IMR-90 (cell line): ENCODE measurements around the gene PKN3. TPM values are rescaled to one million over a fixed set of nuclear protein-coding genes. Genes with fewer than 3 reads are reported as not detected.

ENCODE experiments used
- ATAC-seq: fragments of 200-7000 bp; cut with Tn5 transposase; 2 replicates; pipeline ENCODE4 v1.9.1; 2020; ENCODE audit warnings: low read depth, mild to moderate bottlenecking, moderate library complexity
- BruUV-seq: library from RNA; stranded (reverse); fragments of 400-500 nt; replicated peaks from 2 replicates; lab custom pipeline; 2021; lab: Mats Ljungman, UMichigan
- CTCF ChIA-PET: fragments of 300-600 bp; formaldehyde crosslinking; extraction: SDS; loops from one replicate; lab custom pipeline; 2021; ENCODE audit warnings: antibody characterized with exemption; lab: Yijun Ruan, JAX
- POLR2A ChIA-PET: fragments of 300-600 bp; sonication (Branson Sonifier 250); formaldehyde crosslinking; loops from one replicate; lab custom pipeline; 2022; ENCODE audit warnings: antibody characterized with exemption; ENCODE audit not compliant: unreplicated experiment; lab: Charles Lee
- DNase-seq: peaks from one replicate; pipeline ENCODE4 v3.0.0; 2013
- H2AFZ ChIP-seq: replicated peaks from 2 replicates; pipeline ENCODE3; 2013; ENCODE audit warnings: low read length, mild to moderate bottlenecking; ENCODE audit not compliant: poor library complexity
- H2AK5ac ChIP-seq: 2 replicates; pipeline ENCODE4 v1.6.1; 2013; ENCODE audit warnings: low read depth, low read length, inconsistent platforms
- H2AK9ac ChIP-seq: replicated peaks from 2 replicates; pipeline ENCODE3; 2013; ENCODE audit warnings: mild to moderate bottlenecking, low read depth, low read length, moderate library complexity; ENCODE audit not compliant: poor library complexity
- H2BK120ac ChIP-seq: 2 replicates; pipeline ENCODE4 v1.6.1; 2013; ENCODE audit warnings: low read depth, low read length, inconsistent platforms
- H2BK15ac ChIP-seq: 3 replicates; pipeline ENCODE4 v1.6.1; 2013; ENCODE audit warnings: low read depth, low read length, inconsistent platforms
- H2BK20ac ChIP-seq: 2 replicates; pipeline ENCODE4 v1.6.1; 2013; ENCODE audit warnings: low read depth, mild to moderate bottlenecking, inconsistent platforms, low read length, moderate library complexity
- H2BK5ac ChIP-seq: 2 replicates; pipeline ENCODE4 v1.6.1; 2013; ENCODE audit warnings: mild to moderate bottlenecking, low read depth, low read length, inconsistent platforms; ENCODE audit not compliant: poor library complexity, severe bottlenecking
- H3K14ac ChIP-seq: replicated peaks from 2 replicates; pipeline ENCODE4 v1.6.1; 2013; ENCODE audit warnings: low read depth, low read length, inconsistent platforms
- H3K18ac ChIP-seq: 2 replicates; pipeline ENCODE4 v1.6.1; 2013; ENCODE audit warnings: low read depth, low read length, control low read depth
- H3K23ac ChIP-seq: 2 replicates; pipeline ENCODE4 v1.6.1; 2013; ENCODE audit warnings: low read depth, low read length, inconsistent platforms
- H3K27ac ChIP-seq: 2 replicates; pipeline ENCODE4 v1.5.1; 2013; ENCODE audit warnings: mild to moderate bottlenecking, control low read depth, low read length; ENCODE audit not compliant: insufficient read depth
- H3K27me3 ChIP-seq: 2 replicates; pipeline ENCODE4 v1.6.1; 2013; ENCODE audit warnings: low read length; ENCODE audit not compliant: control insufficient read depth, insufficient read depth
- H3K36me3 ChIP-seq: 2 replicates; pipeline ENCODE4 v1.6.1; 2013; ENCODE audit warnings: low read length, mixed read lengths; ENCODE audit not compliant: control insufficient read depth, insufficient read depth
- H3K4ac ChIP-seq: 2 replicates; pipeline ENCODE4 v1.6.1; 2013; ENCODE audit warnings: low read depth, low read length, inconsistent platforms
- H3K4me1 ChIP-seq: 2 replicates; pipeline ENCODE4 v1.6.1; 2013; ENCODE audit warnings: low read length, mixed read lengths; ENCODE audit not compliant: control insufficient read depth, insufficient read depth
- H3K4me2 ChIP-seq: 2 replicates; pipeline ENCODE4 v1.6.1; 2013; ENCODE audit warnings: low read depth, mild to moderate bottlenecking, control low read depth, low read length, moderate library complexity
- H3K4me3 ChIP-seq: 2 replicates; pipeline ENCODE4 v1.5.1; 2013; ENCODE audit warnings: low read depth, mild to moderate bottlenecking, control low read depth, low read length, moderate library complexity; ENCODE audit not compliant: insufficient read depth
- H3K56ac ChIP-seq: 2 replicates; pipeline ENCODE4 v1.6.1; 2013; ENCODE audit warnings: low read length, inconsistent platforms; ENCODE audit not compliant: insufficient read depth; ENCODE audit errors: extremely low read depth
- H3K79me1 ChIP-seq, 2 experiments: 2 replicates each; pipeline ENCODE4 v1.6.1; 2013; ENCODE audit warnings: low read length in 2 of 2, inconsistent platforms in 1 of 2, low read depth in 1 of 2
- H3K9ac ChIP-seq: 2 replicates; pipeline ENCODE4 v1.6.1; 2013; ENCODE audit warnings: low read depth, low read length, control low read depth
- H3K9me1 ChIP-seq: 2 replicates; pipeline ENCODE4 v1.6.1; 2013; ENCODE audit warnings: low read length, inconsistent platforms; ENCODE audit not compliant: insufficient read depth
- H3K9me3 ChIP-seq: 2 replicates; pipeline ENCODE4 v1.6.1; 2013; ENCODE audit warnings: low read length; ENCODE audit not compliant: control insufficient read depth, insufficient read depth
- H4K20me1 ChIP-seq: 2 replicates; pipeline ENCODE4 v1.6.1; 2013; ENCODE audit warnings: low read length, inconsistent platforms; ENCODE audit not compliant: insufficient read depth
- H4K5ac ChIP-seq: 2 replicates; pipeline ENCODE4 v1.6.1; 2013; ENCODE audit warnings: mild to moderate bottlenecking, low read depth, low read length, control low read depth
- H4K8ac ChIP-seq, 2 experiments: 2 replicates each; pipeline ENCODE4 v1.6.1; 2013; ENCODE audit warnings: low read depth in 2 of 2, low read length in 2 of 2, control low read depth in 1 of 2, inconsistent platforms in 1 of 2
- H4K91ac ChIP-seq: 2 replicates; pipeline ENCODE4 v1.6.1; 2013; ENCODE audit warnings: low read depth, low read length, inconsistent platforms; ENCODE audit not compliant: insufficient read depth
- MXI1 ChIP-seq: IDR thresholded peaks from 2 replicates; pipeline ENCODE4 v1.6.1; 2012; ENCODE audit warnings: low read depth, mild to moderate bottlenecking, low read length, moderate library complexity, borderline replicate concordance
- RCOR1 ChIP-seq: IDR thresholded peaks from 2 replicates; pipeline ENCODE4 v1.6.1; 2012; ENCODE audit warnings: mild to moderate bottlenecking, low read length, improper control_type of control experiment; ENCODE audit not compliant: insufficient replicate concordance
- WGBS, 2 experiments: methylation state at CpG; one replicate each; pipeline versions ENCODE4 v1.1.5 to v1.1.7; 2013; ENCODE audit warnings: missing lambda C conversion rate in 2 of 2; ENCODE audit not compliant: insufficient read length in 1 of 2; ENCODE audit errors: extremely low coverage in 2 of 2; 5-methylcytosine and 5-hydroxymethylcytosine counted together
- dilution Hi-C: fragments of 300-500 bp; cut with HindIII; formaldehyde crosslinking; loops from one replicate; pipeline ENCODE4 v1.14.3; 2018; ENCODE audit warnings: low sequenced_read_pairs; ENCODE audit not compliant: unreplicated experiment
- in situ Hi-C: fragments of 300-500 bp; cut with MboI; formaldehyde crosslinking; loops from 3 replicates; pipeline ENCODE4 v1.14.3; 2019; ENCODE audit warnings: low sequenced_read_pairs, inconsistent platforms, mixed read lengths
- intact Hi-C: fragments of 100-400 bp; cut with micrococcal nuclease; formaldehyde crosslinking; loops from 2 replicates; pipeline ENCODE4 v1.10.0; 2022
- polyA plus RNA-seq, 3 experiments: library from polyadenylated mRNA; depleted of rRNA; stranded (reverse); fragments of >200 nt; gene quantifications; 2 replicates each; pipeline ENCODE4 v1.2.3, GENCODE V29; 2012; ENCODE audit warnings: low replicate concordance in 1 of 3
- total RNA-seq: library from RNA; depleted of rRNA; stranded (reverse); fragments of >200 nt; gene quantifications from 2 replicates; pipeline ENCODE4 v1.2.3, GENCODE V29; 2012

The PKN3 gene
- total and polyA plus RNA-seq, 2 of the 4 experiments (the other 2 are of a cell fraction): 1.6 to 3.8 TPM

DNA sequence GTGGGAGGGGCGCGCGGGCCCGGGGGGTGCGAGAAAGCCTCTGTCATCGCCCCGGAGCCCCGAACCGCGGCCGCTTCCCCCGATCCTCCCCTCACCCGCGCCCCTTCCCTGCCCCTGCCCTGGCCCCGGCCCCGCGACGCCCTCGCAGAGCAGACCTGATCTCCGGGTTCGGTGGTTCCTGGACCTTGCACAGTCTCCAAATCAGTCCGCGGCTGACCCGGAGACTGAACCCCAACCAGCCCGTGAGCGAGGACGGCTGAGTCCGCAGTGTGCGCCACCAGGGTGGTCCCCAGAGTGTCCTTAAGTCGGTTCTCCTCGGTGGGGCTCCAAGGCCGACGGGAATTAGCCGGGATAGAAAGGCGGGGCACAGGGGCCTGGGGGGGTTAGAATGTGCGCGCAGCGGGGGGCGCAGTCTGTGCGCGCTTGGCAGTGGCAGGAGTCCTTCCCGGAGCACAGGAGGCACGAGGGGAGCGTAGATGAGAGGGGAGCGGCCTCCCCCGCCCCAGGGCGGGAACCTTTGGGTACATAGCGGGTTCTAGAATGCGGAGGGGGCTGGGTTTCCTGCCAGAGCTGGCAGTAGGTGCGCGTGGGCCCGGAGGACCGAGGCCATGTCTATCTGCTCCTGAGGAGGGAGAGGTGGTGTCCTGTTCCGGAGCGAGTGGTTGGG is 779 bp downstream of the PKN3 start:
- in situ Hi-C loops (no loop called here), intact Hi-C loops (no loop called here), dilution Hi-C loops (no loop called here)
- Histone ChIP-seq H3K4me1 (no peaks in the 10 kb centered on the region), H3K27ac (peak overlapping the region; percentile 58; the same call in 1 of the 2 replicates), H4K5ac (no peak overlapping the region), H3K9me3 (no peaks in the 10 kb centered on the region), H3K18ac (no peak overlapping the region), H3K36me3 (no peaks in the 10 kb centered on the region), H2AFZ (peak overlapping the region; percentile 98), H3K14ac (peak overlapping the region; percentile 68; the same call in 1 of the 2 replicates), H3K27me3 (no peaks in the 10 kb centered on the region), H3K9me1 (peaks cover 9% of the 10 kb centered on the region), H2AK5ac (no peak overlapping the region; the same call in 1 of the 2 replicates), H3K4ac (peak overlapping the region; percentile 63; the same call in 1 of the 2 replicates), H3K23ac (peak overlapping the region; percentile 47; the same call in 1 of the 2 replicates), H2BK15ac (no peak overlapping the region), H2BK20ac (no peak overlapping the region), H4K20me1 (no peaks in the 10 kb centered on the region), H3K56ac (no peak overlapping the region), H3K79me1 (peaks cover 0 to 17% of the 10 kb centered on the region in 2 experiments; a peak in 3 of 4 replicates), H4K91ac (no peak overlapping the region), H3K4me2 (peak overlapping the region; percentile 87), H2AK9ac (peak overlapping the region; percentile 75), H2BK5ac (no peak overlapping the region), H2BK120ac (no peak overlapping the region), H3K4me3 (peak overlapping the region; percentile 74), H3K9ac (peak overlapping the region; percentile 57; the same call in 1 of the 2 replicates), H4K8ac (peak overlapping the region; percentile 75 to 89; a peak in 2 of 4 replicates)
- DNase-seq: no peak
- 5% methylated on average over 37 of the region's 55 CpGs; no CpG with 5 or more reads in 1 of the 2 experiments for WGBS, 2 experiments
- ChIA-PET CTCF (no interaction called here), POLR2A (no interaction called here)
- no TSS peak for BruUV-seq
- TF ChIP-seq RCOR1: no peak
- TF ChIP-seq MXI1: 0 out of 2 replicates have a peak, but pooled peaks have one; percentile 1
- peak; percentile 52 for ATAC-seq
